PC-3 (cell line): Measurements from ENCODE around the gene ENPP7. TPM values are rescaled to one million over a fixed set of nuclear protein-coding genes. Genes with fewer than 3 reads are reported as not detected.

Source experiments
- ATAC-seq: fragments of 200-7000 bp; cut with Tn5 transposase; 2 replicates; pipeline ENCODE4 v1.9.1; 2020; ENCODE audit warnings: mild to moderate bottlenecking, moderate library complexity
- BruUV-seq: library from RNA; stranded (reverse); fragments of 400-500 nt; replicated peaks from 2 replicates; lab custom pipeline; 2021; lab: Mats Ljungman, UMichigan
- CTCF ChIA-PET: fragments of 300-600 bp; sonication (Branson Sonifier 250); formaldehyde crosslinking; loops from one replicate; lab custom pipeline; 2022; ENCODE audit warnings: antibody characterized with exemption; lab: Charles Lee
- POLR2A ChIA-PET: fragments of 300-600 bp; sonication (Branson Sonifier 250); formaldehyde crosslinking; loops from one replicate; lab custom pipeline; 2022; ENCODE audit warnings: antibody characterized with exemption; ENCODE audit not compliant: unreplicated experiment; lab: Charles Lee
- DNase-seq: peaks from one replicate; pipeline ENCODE4 v3.0.0-alpha.2; 2015
- H2AFZ ChIP-seq: fragments of 300-600 bp; sonication (generic); 2 replicates; pipeline ENCODE4 v1.6.0; 2016; ENCODE audit warnings: antibody characterized with exemption, low read length
- H3F3A ChIP-seq: fragments of 300-600 bp; sonication (generic); one replicate; pipeline ENCODE4 v1.6.0; 2017; ENCODE audit warnings: antibody characterized with exemption, low read length, control low read depth, mild to moderate bottlenecking; ENCODE audit not compliant: unreplicated experiment
- H3K27ac ChIP-seq: fragments of 300-600 bp; sonication (generic); 2 replicates; pipeline ENCODE4 v1.5.1; 2016; ENCODE audit warnings: mild to moderate bottlenecking, low read length
- H3K27me3 ChIP-seq: fragments of 300-600 bp; sonication (generic); 2 replicates; pipeline ENCODE4 v1.6.1; 2016; ENCODE audit warnings: low read length, mixed read lengths
- H3K36me3 ChIP-seq: fragments of 300-600 bp; sonication (generic); 2 replicates; pipeline ENCODE4 v1.6.1; 2016; ENCODE audit warnings: low read depth, mixed run types, low read length, mixed read lengths
- H3K4me1 ChIP-seq: fragments of 300-600 bp; sonication (generic); 2 replicates; pipeline ENCODE4 v1.5.1; 2016; ENCODE audit warnings: low read length; ENCODE audit not compliant: insufficient read depth
- H3K4me2 ChIP-seq: fragments of 300-600 bp; sonication (generic); 2 replicates; pipeline ENCODE4 v1.6.0; 2016; ENCODE audit warnings: low read length
- H3K4me3 ChIP-seq: fragments of 300-600 bp; sonication (generic); 2 replicates; pipeline ENCODE4 v1.5.1; 2016; ENCODE audit warnings: mild to moderate bottlenecking, low read length, mixed read lengths
- H3K79me2 ChIP-seq: fragments of 300-600 bp; sonication (generic); 2 replicates; pipeline ENCODE4 v1.6.1; 2017; ENCODE audit warnings: low read length, mixed read lengths
- H3K9ac ChIP-seq: fragments of 300-600 bp; sonication (generic); 2 replicates; pipeline ENCODE4 v1.6.0; 2016; ENCODE audit warnings: mild to moderate bottlenecking, low read length
- H3K9me2 ChIP-seq: fragments of 300-600 bp; sonication (generic); replicated peaks from 2 replicates; pipeline ENCODE4 v1.6.1; 2016; ENCODE audit warnings: mixed run types, low read length, mixed read lengths
- H3K9me3 ChIP-seq: fragments of 300-600 bp; sonication (generic); 2 replicates; pipeline ENCODE4 v1.6.1; 2016; ENCODE audit warnings: low read length, mixed read lengths
- H4K20me1 ChIP-seq: fragments of 300-600 bp; sonication (generic); 2 replicates; pipeline ENCODE4 v1.6.1; 2016; ENCODE audit warnings: low read length, mixed read lengths
- CTCF ChIP-seq: fragments of 300-600 bp; sonication (generic); conservative IDR thresholded peaks from 2 replicates; pipeline ENCODE4 v1.5.1; 2017; ENCODE audit warnings: antibody characterized with exemption, low read depth, mild to moderate bottlenecking, low read length
- EZH2 ChIP-seq: fragments of 300-600 bp; sonication (generic); IDR thresholded peaks from one replicate; pipeline ENCODE4 v1.6.1; 2017; ENCODE audit warnings: antibody characterized with exemption, mild to moderate bottlenecking, low read length; ENCODE audit not compliant: unreplicated experiment
- EZH2phosphoT487 ChIP-seq: fragments of 300-600 bp; sonication (generic); IDR thresholded peaks from 2 replicates; pipeline ENCODE4 v1.6.1; 2018; ENCODE audit warnings: mild to moderate bottlenecking, antibody characterized with exemption, low read length, borderline replicate concordance
- intact Hi-C: fragments of 100-400 bp; cut with micrococcal nuclease; formaldehyde crosslinking; loops from 2 replicates; pipeline ENCODE4 v1.9.0; 2023
- total RNA-seq: library from RNA; depleted of rRNA; stranded (reverse); fragments of >200 nt; gene quantifications from 2 replicates; pipeline ENCODE4 v1.2.3, GENCODE V29; 2014

ENPP7 gene
- total RNA-seq, 1 experiment from 2014 or later: not detected

DNA sequence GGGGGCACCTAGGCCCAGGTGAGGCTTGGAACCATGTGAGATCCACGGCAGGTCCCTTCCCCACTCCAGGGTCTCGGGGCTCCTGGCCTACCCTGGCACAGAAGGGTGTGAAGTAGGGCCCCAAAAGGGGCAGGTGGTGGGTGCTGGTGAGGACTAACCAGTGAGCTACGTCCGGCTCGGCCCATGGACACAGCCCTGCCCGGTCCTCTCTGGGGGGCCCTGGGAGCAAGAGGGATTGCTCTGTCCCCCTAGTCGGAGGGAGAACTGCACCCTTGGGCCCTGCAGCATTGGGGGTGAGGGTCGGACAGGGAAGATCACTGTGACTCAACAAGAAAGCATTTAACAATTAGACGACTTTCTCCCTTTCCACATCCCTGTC lies 2.9 kb downstream of the ENPP7 start:
- POLR2A ChIA-PET: no interaction called here
- CTCF ChIA-PET: no interaction called here
- no peak for TF ChIP-seq CTCF
- TF ChIP-seq EZH2: no peak
- no peak for TF ChIP-seq EZH2phosphoT487
- H3K9me3 ChIP-seq: no peaks in the 10 kb centered on the region
- no peak for DNase-seq
- peaks cover 2% of the 10 kb centered on the region; the same call in 1 of the 2 replicates for H3K4me1 ChIP-seq
- no peak overlapping the region for H3K9ac ChIP-seq
- no peaks in the 10 kb centered on the region for H3K36me3 ChIP-seq
- H3K9me2 ChIP-seq: no peaks in the 10 kb centered on the region
- no peaks in the 10 kb centered on the region for H3K27me3 ChIP-seq
- no peak overlapping the region for H3K4me3 ChIP-seq
- intact Hi-C loops: no loop called here
- no peaks in the 10 kb centered on the region for H3F3A ChIP-seq
- H2AFZ ChIP-seq: no peak overlapping the region
- no peaks in the 10 kb centered on the region for H4K20me1 ChIP-seq
- no peak overlapping the region for H3K27ac ChIP-seq
- H3K4me2 ChIP-seq: no peak overlapping the region
- no peaks in the 10 kb centered on the region for H3K79me2 ChIP-seq
- BruUV-seq: no TSS peak
- no peak for ATAC-seq

DNA sequence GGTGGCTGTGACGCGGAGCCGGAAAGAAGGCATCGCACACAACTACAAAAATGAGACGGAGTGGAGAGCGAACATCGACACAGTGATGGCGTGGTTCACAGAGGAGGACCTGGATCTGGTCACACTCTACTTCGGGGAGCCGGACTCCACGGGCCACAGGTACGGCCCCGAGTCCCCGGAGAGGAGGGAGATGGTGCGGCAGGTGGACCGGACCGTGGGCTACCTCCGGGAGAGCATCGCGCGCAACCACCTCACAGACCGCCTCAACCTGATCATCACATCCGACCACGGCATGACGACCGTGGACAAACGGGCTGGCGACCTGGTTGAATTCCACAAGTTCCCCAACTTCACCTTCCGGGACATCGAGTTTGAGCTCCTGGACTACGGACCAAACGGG lies 4.4 kb downstream of the ENPP7 start:
- no peak overlapping the region for H3K27ac ChIP-seq
- H3K27me3 ChIP-seq: no peaks in the 10 kb centered on the region
- no peak overlapping the region for H3K4me3 ChIP-seq

More for the DNA sequence above, 4.4 kb downstream of the ENPP7 start:
- H2AFZ ChIP-seq: no peak overlapping the region
- no peak overlapping the region for H3K4me2 ChIP-seq
- intact Hi-C loops: no loop called here
- no peaks in the 10 kb centered on the region for H3K79me2 ChIP-seq
- H4K20me1 ChIP-seq: no peaks in the 10 kb centered on the region
- TF ChIP-seq CTCF (no peak), EZH2phosphoT487 (no peak), EZH2 (no peak)
- ATAC-seq (no peak), DNase-seq (no peak)
- H3K9me2 ChIP-seq: no peaks in the 10 kb centered on the region
- peaks cover 14% of the 10 kb centered on the region for H3K4me1 ChIP-seq
- no peaks in the 10 kb centered on the region for H3F3A ChIP-seq
- H3K36me3 ChIP-seq: no peaks in the 10 kb centered on the region
- no TSS peak for BruUV-seq
- ChIA-PET CTCF (no interaction called here), POLR2A (no interaction called here)
- no peak overlapping the region for H3K9ac ChIP-seq
- H3K9me3 ChIP-seq: no peaks in the 10 kb centered on the region
